ENCODE results near the gene SLC6A2. TPM values are rescaled to one million over a fixed set of nuclear protein-coding genes. Genes with fewer than 3 reads are reported as not detected.
"Not testable (repeated sequence)": the region's sequence is repeated elsewhere in the genome, so short reads cannot be mapped to it uniquely, and the experiment has no call there.

The SLC6A2 gene
- 10 to 100 TPM; 18.4 to 30.2 (median 23.0) TPM for total RNA-seq

DNA sequence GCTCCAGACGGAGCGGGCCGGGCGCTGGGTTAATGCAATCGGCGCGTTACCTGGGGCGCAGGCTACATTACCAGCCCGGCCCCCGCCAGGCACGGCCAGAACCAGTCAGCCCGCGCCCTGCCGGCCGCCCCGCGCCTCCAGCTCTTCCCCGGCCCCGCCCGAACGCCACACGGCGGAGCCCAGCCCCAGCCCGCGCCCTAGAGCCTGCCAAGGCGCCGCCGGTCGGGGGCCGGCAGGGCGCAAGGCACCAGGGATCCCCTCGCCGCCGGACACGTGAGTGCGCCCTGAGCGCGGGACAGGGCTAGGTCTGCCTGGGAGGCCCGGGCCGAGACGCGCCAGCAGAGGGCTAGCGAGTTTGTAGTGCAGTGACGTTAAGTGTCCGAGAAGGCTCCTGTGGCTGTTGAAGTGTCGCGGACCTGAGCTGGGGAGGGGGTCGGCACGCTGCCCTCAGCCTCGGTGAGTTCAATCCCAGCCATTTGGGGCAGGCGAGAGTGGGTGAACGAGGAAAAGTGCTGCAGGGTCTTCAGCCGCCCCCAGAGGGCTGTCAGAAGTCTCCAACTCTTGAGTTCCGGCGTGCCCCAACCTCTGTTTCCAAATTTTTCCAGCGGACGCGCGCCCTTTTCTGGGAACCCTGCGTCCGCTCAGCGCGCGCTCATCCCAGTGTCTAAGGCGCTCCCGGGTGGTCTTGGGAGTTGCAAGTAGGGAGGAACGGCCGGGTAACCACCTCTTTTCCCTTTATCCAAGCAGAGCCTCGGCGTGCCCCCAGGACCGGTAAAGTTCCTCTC is at the start of gene SLC6A2:
Gene SLC6A2 (plus strand): TSS at position 92 of the 785 bp plus-strand sequence. CDS start 707 bp downstream, outside the sequence.
- H3K4me3 ChIP-seq: peak within 1 kb of the TSS; percentile 50
- H3K9me3 ChIP-seq: no peaks in the 10 kb centered on the region
- H3K27me3 ChIP-seq: peaks cover 54% of the 10 kb centered on the region
- peaks cover 29% of the 10 kb centered on the region for H3K4me1 ChIP-seq
- TF ChIP-seq POLR2AphosphoS5 (IDR thresholded peaks at IDR 0.05): no peak
- peak in 1 of 2 donors; percentile 36 for TF ChIP-seq CTCF (IDR thresholded peaks at IDR 0.05)
- no peak for TF ChIP-seq POLR2A (IDR thresholded peaks at IDR 0.05)
- TF ChIP-seq EP300 (IDR thresholded peaks at IDR 0.05): no peak
- peak in 1 of 2 donors; percentile 76 for DNase-seq (ENCODE audit: low spot score in 2 of 2)
- 1% methylated on average over 29 of the region's 71 CpGs for WGBS
- H3K27ac ChIP-seq: no peak within 1 kb of the TSS
- no peaks in the 10 kb centered on the region for H3K36me3 ChIP-seq

GRCh38 chr16:55613613-55614335 is 42.0 kb upstream of the SLC6A2 start:
- H3K36me3 ChIP-seq: no peaks in the 10 kb centered on the region
- H3K27ac ChIP-seq: no peak overlapping the region
- no peak for DNase-seq (ENCODE audit: low spot score in 2 of 2)
- H3K27me3 ChIP-seq: no peaks in the 10 kb centered on the region
- no peak overlapping the region for H3K4me3 ChIP-seq
- no peaks in the 10 kb centered on the region for H3K4me1 ChIP-seq
- TF ChIP-seq POLR2A (IDR thresholded peaks at IDR 0.05) (no peak), CTCF (IDR thresholded peaks at IDR 0.05) (no peak), POLR2AphosphoS5 (IDR thresholded peaks at IDR 0.05) (no peak), EP300 (IDR thresholded peaks at IDR 0.05) (no peak)
- H3K9me3 ChIP-seq: no peaks in the 10 kb centered on the region
- whole genome bisulfite sequencing: 61% methylated on average over 6 of the region's 6 CpGs

GRCh38 chr16:55615071-55615470 is 40.7 kb upstream of the SLC6A2 start:
- no peaks in the 10 kb centered on the region for H3K9me3 ChIP-seq
- H3K36me3 ChIP-seq: no peaks in the 10 kb centered on the region
- no peaks in the 10 kb centered on the region for H3K4me1 ChIP-seq
- H3K27ac ChIP-seq: no peak overlapping the region
- H3K27me3 ChIP-seq: no peaks in the 10 kb centered on the region
- H3K4me3 ChIP-seq: no peak overlapping the region
- TF ChIP-seq EP300 (IDR thresholded peaks at IDR 0.05) (no peak), POLR2AphosphoS5 (IDR thresholded peaks at IDR 0.05) (no peak), POLR2A (IDR thresholded peaks at IDR 0.05) (no peak), CTCF (IDR thresholded peaks at IDR 0.05) (no peak)
- no peak for DNase-seq (ENCODE audit: low spot score in 2 of 2)
- WGBS: 75% methylated on average over 3 of the region's 3 CpGs

- DNase-seq (ENCODE audit: low spot score in 2 of 2); H3K4me1 ChIP-seq; H3K27me3 ChIP-seq; H3K4me3 ChIP-seq; H3K36me3 ChIP-seq; H3K9me3 ChIP-seq; H3K27ac ChIP-seq: not testable (repeated sequence)
- WGBS: 85% methylated on average over 8 of the region's 11 CpGs
Observed at GRCh38 chr16:55615670-55616069, 40.1 kb upstream of the SLC6A2 start.

GRCh38 chr16:55621771-55622170 is 34.0 kb upstream of the SLC6A2 start:
- DNase-seq (ENCODE audit: low spot score in 2 of 2): no peak
- H3K27ac ChIP-seq: no peak overlapping the region
- no peaks in the 10 kb centered on the region for H3K36me3 ChIP-seq
- H3K4me3 ChIP-seq: no peak overlapping the region
- no peaks in the 10 kb centered on the region for H3K9me3 ChIP-seq
- TF ChIP-seq CTCF (IDR thresholded peaks at IDR 0.05) (no peak), POLR2A (IDR thresholded peaks at IDR 0.05) (no peak), EP300 (IDR thresholded peaks at IDR 0.05) (no peak), POLR2AphosphoS5 (IDR thresholded peaks at IDR 0.05) (no peak)
- no peaks in the 10 kb centered on the region for H3K4me1 ChIP-seq
- H3K27me3 ChIP-seq: no peaks in the 10 kb centered on the region

Data from suprapubic skin (tissue), 4 donors.